IPS DF 6.9 (cell line): ENCODE results near the gene KAZN.
A peak's percentile ranks its signal among the peaks of the same experiment; 100 is the strongest.

Experiments
- DNase-seq: peaks from one replicate; pipeline ENCODE4 v3.0.0-alpha.2; 2013; ENCODE audit warnings: low read depth, low spot score
- H3K27ac ChIP-seq: one replicate; pipeline ENCODE4 v1.5.1; 2013; ENCODE audit warnings: low read length, control low read depth
- H3K27me3 ChIP-seq: 2 replicates; pipeline ENCODE4 v1.6.1; 2013; ENCODE audit warnings: mild to moderate bottlenecking, low read length; ENCODE audit not compliant: control insufficient read depth, insufficient read depth
- H3K36me3 ChIP-seq: 2 replicates; pipeline ENCODE4 v1.6.1; 2013; ENCODE audit warnings: low read length; ENCODE audit not compliant: control insufficient read depth, insufficient read depth
- H3K4me1 ChIP-seq: 2 replicates; pipeline ENCODE4 v1.6.1; 2013; ENCODE audit warnings: low read length; ENCODE audit not compliant: control insufficient read depth, insufficient read depth
- H3K4me3 ChIP-seq: 2 replicates; pipeline ENCODE4 v1.5.1; 2013; ENCODE audit warnings: mild to moderate bottlenecking, low read length
- H3K9me3 ChIP-seq: 2 replicates; pipeline ENCODE4 v1.6.1; 2013; ENCODE audit warnings: low read length, inconsistent platforms; ENCODE audit not compliant: control insufficient read depth, insufficient read depth
- WGBS: extraction: QIAGEN DNeasy Blood & Tissue Kit; methylation state at CpG from one replicate; pipeline ENCODE4 v1.1.7; 2013; ENCODE audit warnings: mixed read lengths, missing lambda C conversion rate; ENCODE audit not compliant: insufficient read length, insufficient coverage; 5-methylcytosine and 5-hydroxymethylcytosine counted together

The KAZN gene

GRCh38 chr1:14598498-14599182, at the start of gene KAZN:
Gene KAZN (plus strand): TSS chr1:14598685.
- DNase-seq, result no peak
- Histone ChIP-seq H3K9me3 (no peaks in the 10 kb centered on the region), H3K4me1 (peaks cover 1% of the 10 kb centered on the region; the same call in 1 of the 2 replicates), H3K27ac (no peak within 1 kb of the TSS), H3K4me3 (peak within 1 kb of the TSS; percentile 49), H3K27me3 (peaks cover 3% of the 10 kb centered on the region; the same call in 1 of the 2 replicates), H3K36me3 (no peaks in the 10 kb centered on the region)
- no CpG with 5 or more reads among the region's 81 CpGs for WGBS

GRCh38 chr1:14549897-14550620, 48.4 kb upstream of the KAZN start:
- no peak for DNase-seq

DNA sequence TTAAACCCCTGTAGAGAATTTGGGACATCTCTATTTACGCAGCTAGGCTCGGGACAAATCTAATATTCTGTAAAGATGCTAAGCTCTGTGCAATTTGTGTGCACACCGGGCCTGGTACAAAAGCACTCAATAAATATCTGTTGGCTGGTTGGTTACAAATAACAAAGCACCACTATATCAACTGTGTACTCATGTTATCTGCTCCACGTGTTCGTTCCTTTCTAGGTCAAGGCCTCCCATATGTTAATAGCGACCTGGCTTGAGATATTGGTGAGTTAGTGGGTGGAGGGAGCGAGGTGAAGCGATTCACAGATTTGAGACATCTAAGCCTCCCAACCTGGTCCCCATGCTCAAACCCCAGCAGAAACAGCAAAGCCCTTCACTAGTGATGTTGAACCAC, 47.1 kb upstream of the KAZN start:
- no peak for DNase-seq
- Histone ChIP-seq H3K27me3 (no peaks in the 10 kb centered on the region; the same call in 1 of the 2 replicates), H3K27ac (no peak overlapping the region), H3K4me3 (no peak overlapping the region), H3K36me3 (no peaks in the 10 kb centered on the region), H3K9me3 (no peaks in the 10 kb centered on the region), H3K4me1 (no peaks in the 10 kb centered on the region)
- no CpG with 5 or more reads among the region's 8 CpGs for WGBS

More at GRCh38 chr1:14549897-14550620, 48.4 kb upstream of the KAZN start:
- no peaks in the 10 kb centered on the region for H3K9me3 ChIP-seq
- H3K36me3 ChIP-seq, result no peaks in the 10 kb centered on the region
- H3K4me3 ChIP-seq, result no peak overlapping the region
- no peak overlapping the region for H3K27ac ChIP-seq
- no CpG with 5 or more reads among the region's 3 CpGs for WGBS
- no peaks in the 10 kb centered on the region for H3K27me3 ChIP-seq
- H3K4me1 ChIP-seq, result no peaks in the 10 kb centered on the region

GRCh38 chr1:14552246-14552965, 46.1 kb upstream of the KAZN start:
- no peaks in the 10 kb centered on the region for H3K4me1 ChIP-seq
- no peak overlapping the region for H3K27ac ChIP-seq
- WGBS, result no CpG with 5 or more reads among the region's 11 CpGs
- H3K27me3 ChIP-seq, result no peaks in the 10 kb centered on the region; the same call in 1 of the 2 replicates
- no peak overlapping the region for H3K4me3 ChIP-seq
- no peaks in the 10 kb centered on the region for H3K36me3 ChIP-seq
- no peaks in the 10 kb centered on the region for H3K9me3 ChIP-seq
- DNase-seq, result no peak

DNA sequence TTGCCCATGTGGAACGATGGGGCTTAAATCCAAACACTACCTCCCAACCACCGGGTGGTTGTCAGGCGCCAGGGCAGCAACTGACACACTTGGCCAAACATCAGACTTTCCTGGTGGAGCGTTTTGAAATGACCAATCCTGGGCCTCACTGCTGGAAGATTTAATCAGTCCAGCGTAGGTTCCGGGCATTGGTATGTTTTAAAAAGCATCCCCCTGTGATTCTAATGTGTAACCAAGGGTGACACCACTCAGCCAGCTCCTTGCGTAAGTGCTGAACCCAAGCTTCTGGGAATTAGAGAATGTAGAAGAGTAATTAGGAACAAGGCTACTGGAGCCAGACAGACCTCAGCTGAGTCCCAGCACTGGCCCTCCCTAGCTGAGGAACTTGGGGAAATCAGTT, 44.8 kb upstream of the KAZN start:
- DNase-seq, result no peak
- H3K9me3 ChIP-seq, result no peaks in the 10 kb centered on the region
- no peak overlapping the region for H3K4me3 ChIP-seq
- no CpG with 5 or more reads among the region's 7 CpGs for WGBS
- no peaks in the 10 kb centered on the region; the same call in 1 of the 2 replicates for H3K27me3 ChIP-seq
- H3K4me1 ChIP-seq, result no peaks in the 10 kb centered on the region
- no peak overlapping the region for H3K27ac ChIP-seq
- no peaks in the 10 kb centered on the region for H3K36me3 ChIP-seq

GRCh38 chr1:14555091-14555490, 43.4 kb upstream of the KAZN start:
- no peak overlapping the region for H3K4me3 ChIP-seq
- H3K4me1 ChIP-seq, result no peaks in the 10 kb centered on the region
- H3K36me3 ChIP-seq, result no peaks in the 10 kb centered on the region
- H3K9me3 ChIP-seq, result no peaks in the 10 kb centered on the region
- no CpG with 5 or more reads among the region's 2 CpGs for WGBS
- H3K27me3 ChIP-seq, result no peaks in the 10 kb centered on the region; the same call in 1 of the 2 replicates
- DNase-seq, result no peak
- H3K27ac ChIP-seq, result no peak overlapping the region

DNA sequence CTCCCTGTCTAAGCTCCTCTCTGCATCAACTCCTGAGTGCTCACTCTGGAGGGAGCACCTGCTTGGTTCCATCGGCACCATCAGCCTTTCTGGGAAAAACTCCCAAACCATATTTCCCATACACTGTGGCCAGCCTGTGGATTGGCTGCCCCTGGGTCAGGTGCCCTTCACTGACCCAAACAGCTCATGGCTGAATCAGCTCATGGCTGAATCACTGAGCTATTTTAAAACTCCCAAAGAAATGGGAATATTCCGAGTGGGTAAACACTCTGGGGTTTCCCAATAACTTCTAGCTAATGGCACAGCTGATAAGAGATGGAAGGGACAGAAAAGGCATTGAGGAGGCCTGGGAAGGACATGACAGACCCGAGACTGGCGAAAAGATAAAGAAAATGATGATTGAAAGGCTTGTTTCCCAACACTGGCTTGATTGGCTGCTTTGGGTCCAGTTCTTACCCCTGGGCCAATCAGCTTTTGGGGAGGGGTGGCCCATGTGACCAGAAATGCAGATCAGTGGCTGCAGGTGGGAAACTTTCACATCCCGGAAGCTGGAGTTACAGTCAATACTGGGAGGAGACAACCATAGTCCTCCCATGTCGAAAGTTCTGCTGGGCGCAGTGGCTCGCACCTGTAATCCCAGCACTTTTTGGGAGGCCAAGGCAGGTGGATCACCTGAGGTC, 37.3 kb upstream of the KAZN start:
- H3K27ac ChIP-seq, result no peak overlapping the region
- DNase-seq, result no peak
- no peak overlapping the region for H3K4me3 ChIP-seq
- no CpG with 5 or more reads among the region's 8 CpGs for WGBS
- H3K36me3 ChIP-seq, result no peaks in the 10 kb centered on the region
- H3K27me3 ChIP-seq, result no peaks in the 10 kb centered on the region; the same call in 1 of the 2 replicates
- no peaks in the 10 kb centered on the region for H3K4me1 ChIP-seq
- no peaks in the 10 kb centered on the region for H3K9me3 ChIP-seq

DNA sequence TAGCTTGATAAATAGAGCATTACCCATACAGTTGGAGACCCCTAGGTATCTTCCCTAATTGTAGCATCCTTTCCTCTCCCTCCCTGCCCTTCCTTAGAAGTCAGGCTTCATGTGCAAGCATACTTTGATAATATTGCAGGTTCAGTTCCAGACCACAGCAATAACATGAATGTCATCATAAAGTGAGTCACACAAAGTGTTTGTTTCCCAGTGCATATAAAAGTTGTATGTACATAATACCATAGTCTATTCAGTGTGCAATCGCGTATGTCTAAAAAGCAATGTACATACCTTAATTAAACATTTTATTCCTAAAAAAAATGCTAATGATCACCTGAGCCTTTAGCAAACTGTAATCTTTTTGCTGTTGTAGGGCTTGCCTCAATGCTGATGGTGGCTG, 33.4 kb upstream of the KAZN start:
- no peak overlapping the region for H3K4me3 ChIP-seq
- no peak overlapping the region for H3K27ac ChIP-seq
- H3K27me3 ChIP-seq, result no peaks in the 10 kb centered on the region; the same call in 1 of the 2 replicates
- DNase-seq, result no peak
- H3K9me3 ChIP-seq, result no peaks in the 10 kb centered on the region
- no peaks in the 10 kb centered on the region for H3K4me1 ChIP-seq
- no peaks in the 10 kb centered on the region for H3K36me3 ChIP-seq
- no CpG with 5 or more reads among the region's 2 CpGs for WGBS

DNA sequence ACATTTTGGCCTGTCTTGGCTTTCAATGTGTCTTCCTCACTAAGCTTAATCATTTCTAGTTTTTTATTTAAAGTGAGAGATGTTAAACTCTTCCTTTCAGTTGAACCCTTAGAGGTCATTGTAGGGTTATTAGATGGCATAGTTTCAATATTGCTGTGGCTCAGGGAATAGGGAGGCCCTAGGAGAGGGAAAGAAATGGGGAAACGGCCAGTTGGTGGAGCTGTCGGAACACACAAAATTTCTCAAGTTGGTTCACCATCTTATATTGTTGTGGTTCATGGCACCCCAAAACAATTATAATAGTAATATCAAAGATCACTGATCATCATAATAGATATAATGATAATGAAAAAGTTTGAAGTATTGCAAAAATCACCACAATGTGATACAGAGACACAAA, 31.4 kb upstream of the KAZN start:
- H3K4me3 ChIP-seq, result no peak overlapping the region
- WGBS, result no CpG with 5 or more reads among the region's 2 CpGs
- no peaks in the 10 kb centered on the region for H3K4me1 ChIP-seq
- H3K36me3 ChIP-seq, result no peaks in the 10 kb centered on the region
- no peaks in the 10 kb centered on the region; the same call in 1 of the 2 replicates for H3K27me3 ChIP-seq
- no peaks in the 10 kb centered on the region for H3K9me3 ChIP-seq
- H3K27ac ChIP-seq, result no peak overlapping the region
- DNase-seq, result peak; percentile 33

GRCh38 chr1:14567903-14568302, 30.6 kb upstream of the KAZN start:
- DNase-seq, result no peak
- no peaks in the 10 kb centered on the region; the same call in 1 of the 2 replicates for H3K27me3 ChIP-seq
- H3K4me1 ChIP-seq, result no peaks in the 10 kb centered on the region
- WGBS, result no CpG with 5 or more reads among the region's 5 CpGs
- H3K4me3 ChIP-seq, result no peak overlapping the region
- H3K27ac ChIP-seq, result no peak overlapping the region
- no peaks in the 10 kb centered on the region for H3K9me3 ChIP-seq
- H3K36me3 ChIP-seq, result no peaks in the 10 kb centered on the region
